Transverse colon (tissue), 4 donors: ENCODE measurements around the gene G6PC3. TPM values are rescaled to one million over a fixed set of nuclear protein-coding genes. Genes with fewer than 3 reads are reported as not detected.

Experiments used
- DNase-seq: peaks from one replicate; pipeline ENCODE4 v3.0.0-alpha.2; 2019
- H3K27ac ChIP-seq, 4 donors: fragments of 200-600 bp; sonication (generic); 2 replicates each; pipeline ENCODE4 v1.5.1; 2016 to 2018; ENCODE audit warnings: inconsistent platforms in 4 of 4
- H3K27me3 ChIP-seq: fragments of 200-600 bp; sonication (generic); 2 replicates; pipeline ENCODE4 v1.5.1; 2017; ENCODE audit warnings: inconsistent platforms
- H3K36me3 ChIP-seq, 4 donors: fragments of 200-600 bp; sonication (generic); 2 replicates each; pipeline ENCODE4 v1.5.1; 2017 to 2019; ENCODE audit warnings: inconsistent platforms in 4 of 4
- H3K4me1 ChIP-seq, 4 donors: fragments of 200-600 bp; sonication (generic); 2 replicates each; pipeline ENCODE4 v1.5.1; 2017 to 2020; ENCODE audit warnings: inconsistent platforms in 4 of 4
- H3K4me3 ChIP-seq, 4 donors: fragments of 200-600 bp; sonication (generic); 1 replicate in 1 of 4; 2 replicates in 3 of 4; pipeline versions ENCODE4 v1.5.1 to v1.6.1; 2017 to 2019; ENCODE audit warnings: inconsistent platforms in 4 of 4
- H3K9me3 ChIP-seq, 2 donors: fragments of 200-600 bp; sonication (generic); 2 replicates each; pipeline ENCODE4 v1.5.1; 2017 to 2019; ENCODE audit warnings: inconsistent platforms in 2 of 2
- CTCF ChIP-seq, 5 experiments: fragments of 200-600 bp in 3 of 5; fragments of 450-650 bp in 2 of 5; sonication (generic) in 3 of 5; IDR thresholded peaks; 1 replicate in 2 of 5; 2 replicates in 3 of 5; pipeline ENCODE4 v1.5.1; 2016 to 2017; ENCODE audit warnings: antibody characterized with exemption in 5 of 5, inconsistent platforms in 3 of 5, mild to moderate bottlenecking in 2 of 5, moderate library complexity in 1 of 5
- EP300 ChIP-seq: sonication (generic); formaldehyde crosslinking; IDR thresholded peaks from one replicate; pipeline ENCODE4 v1.6.1; 2017; ENCODE audit warnings: antibody characterized with exemption, low read depth
- POLR2A ChIP-seq: fragments of 450-650 bp; IDR thresholded peaks from one replicate; pipeline ENCODE4 v1.6.1; 2016; ENCODE audit warnings: antibody characterized with exemption, mild to moderate bottlenecking, moderate library complexity
- POLR2AphosphoS5 ChIP-seq, 3 donors: sonication (generic); formaldehyde crosslinking; IDR thresholded peaks; one replicate each; pipeline ENCODE4 v1.6.1; 2016; ENCODE audit warnings: antibody characterized with exemption in 3 of 3
- WGBS, 2 donors: methylation state at CpG; one replicate each; pipeline ENCODE4 v1.1.5; 2018; ENCODE audit warnings: low coverage in 1 of 2; 5-methylcytosine and 5-hydroxymethylcytosine counted together
- in situ Hi-C, 4 donors: fragments of 200-750 bp; cut with MboI; loops; one replicate each; pipeline versions ENCODE4 v1.15.0 to v1.15.1; 2017; ENCODE audit warnings: low sequenced_read_pairs in 3 of 4, low pct_ligation_motif_present in 1 of 4, low pct_unique_long_range_greater_than_20kb in 1 of 4
- intact Hi-C: fragments of 100-400 bp; cut with DNase I; formaldehyde crosslinking; loops from one replicate; pipeline ENCODE4 v1.15.1; 2023; ENCODE audit warnings: low total_unique reads
- total RNA-seq, 4 donors: library from RNA; depleted of rRNA; stranded (reverse); fragments of >200 nt; gene quantifications; one replicate each; pipeline ENCODE4 v1.1.0, GENCODE V29; 2016

Gene G6PC3
- total RNA-seq, 4 donors from 2014 or later = 5.2 to 35.6 (median 18.5) TPM

DNA sequence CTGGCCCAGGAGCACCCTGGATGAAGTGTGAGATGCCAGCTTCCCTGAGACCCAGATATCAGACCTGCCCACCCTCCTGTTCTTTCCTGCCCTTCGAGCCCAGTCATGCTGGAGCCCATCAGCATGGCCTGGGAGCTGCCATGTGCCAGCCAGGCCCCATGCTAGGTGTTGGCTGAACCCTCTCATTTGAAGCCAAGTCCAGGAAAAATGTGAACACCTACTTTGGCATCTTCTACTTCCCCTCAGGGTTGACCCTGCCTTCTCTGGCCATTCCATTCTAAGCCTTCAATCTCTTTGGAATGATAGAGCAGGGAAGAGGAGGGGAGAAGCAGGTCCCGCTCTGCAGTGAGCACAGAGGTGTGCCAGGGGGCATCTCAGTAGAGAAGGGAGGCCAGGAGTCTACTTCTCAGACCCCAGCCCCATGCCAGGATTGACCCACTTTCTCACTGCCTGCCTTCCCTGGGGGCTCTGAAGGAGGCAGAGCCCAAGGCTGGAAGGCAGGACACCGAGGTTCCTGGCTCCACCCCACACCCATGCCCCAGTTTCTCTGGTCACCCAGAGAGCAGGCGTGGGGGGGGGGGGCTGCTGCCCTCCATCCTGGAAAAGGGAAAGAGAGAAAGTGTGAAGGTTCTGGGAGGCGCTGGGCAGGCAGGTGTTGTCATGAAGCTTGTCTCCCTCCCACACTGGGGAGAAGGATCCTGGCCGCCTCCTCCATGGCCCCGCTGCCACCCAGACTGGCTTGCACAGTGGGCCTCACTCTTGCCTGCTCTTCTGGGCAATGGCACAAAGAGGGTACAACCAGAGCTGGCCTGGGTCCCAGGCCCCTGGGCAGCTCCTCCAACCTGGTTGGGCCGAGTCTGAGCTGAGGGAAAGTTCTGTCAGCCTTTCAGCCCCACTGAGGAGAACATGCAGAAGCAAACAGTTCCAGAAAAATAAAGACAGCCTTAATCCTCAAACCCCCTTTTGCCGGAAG lies 43.6 kb downstream of the G6PC3 start:
- no peaks in the 10 kb centered on the region for H3K27me3 ChIP-seq
- H3K36me3 ChIP-seq = no peaks in the 10 kb centered on the region
- intact Hi-C loops = no loop called here
- H3K27ac ChIP-seq = no peak overlapping the region
- no peaks in the 10 kb centered on the region for H3K9me3 ChIP-seq
- no peak for DNase-seq
- H3K4me3 ChIP-seq = no peak overlapping the region
- no peak for TF ChIP-seq POLR2A
- no peak for TF ChIP-seq EP300
- no peak for TF ChIP-seq POLR2AphosphoS5 (IDR thresholded peaks at IDR 0.05)
- TF ChIP-seq CTCF (IDR thresholded peaks at IDR 0.05) = no peak
- in situ Hi-C loops = no loop called here
- 77% methylated on average over 9 of the region's 9 CpGs; no CpG with 5 or more reads in 1 of the 2 donors for WGBS, 2 donors
- peaks cover 29 to 46% (median 36%) of the 10 kb centered on the region in 4 donors for H3K4me1 ChIP-seq

GRCh38 chr17:44115585-44116415 lies 45.3 kb downstream of the G6PC3 start:
- no peak for TF ChIP-seq POLR2AphosphoS5 (IDR thresholded peaks at IDR 0.05)
- TF ChIP-seq CTCF (IDR thresholded peaks at IDR 0.05) = peak; percentile 56 to 68 (median 61)
- no peak for TF ChIP-seq EP300
- in situ Hi-C loops (no loop called here), intact Hi-C loops (loop anchor here (1.0 kb wide), 1 partner anchor 25 kb away; no protein-coding TSS in a partner anchor)
- H3K27me3 ChIP-seq = no peaks in the 10 kb centered on the region
- peaks cover 14 to 33% (median 22%) of the 10 kb centered on the region in 4 donors for H3K4me1 ChIP-seq
- 68% methylated on average over 10 of the region's 11 CpGs; no CpG with 5 or more reads in 1 of the 2 donors for WGBS, 2 donors
- H3K4me3 ChIP-seq = no peak overlapping the region
- no peaks in the 10 kb centered on the region for H3K9me3 ChIP-seq
- H3K27ac ChIP-seq = peak overlapping the region in 1 of 4 donors; percentile 19
- no peak for DNase-seq
- no peaks in the 10 kb centered on the region for H3K36me3 ChIP-seq

GRCh38 chr17:44117351-44117750 lies 46.8 kb downstream of the G6PC3 start:
- Histone ChIP-seq H3K36me3 (no peaks in the 10 kb centered on the region), H3K27me3 (no peaks in the 10 kb centered on the region), H3K27ac (no peak overlapping the region), H3K4me3 (no peak overlapping the region), H3K4me1 (peaks cover 11 to 33% (median 16%) of the 10 kb centered on the region in 4 donors), H3K9me3 (no peaks in the 10 kb centered on the region)
- TF ChIP-seq POLR2A = no peak
- TF ChIP-seq EP300 = no peak
- TF ChIP-seq CTCF (IDR thresholded peaks at IDR 0.05) = no peak
- no peak for TF ChIP-seq POLR2AphosphoS5 (IDR thresholded peaks at IDR 0.05)
- in situ Hi-C loops (no loop called here), intact Hi-C loops (no loop called here)
- DNase-seq = no peak
- WGBS, 2 donors = 85% methylated on average over 18 of the region's 18 CpGs; no CpG with 5 or more reads in 1 of the 2 donors
